Measurements from ENCODE around the gene APRT.

DNA sequence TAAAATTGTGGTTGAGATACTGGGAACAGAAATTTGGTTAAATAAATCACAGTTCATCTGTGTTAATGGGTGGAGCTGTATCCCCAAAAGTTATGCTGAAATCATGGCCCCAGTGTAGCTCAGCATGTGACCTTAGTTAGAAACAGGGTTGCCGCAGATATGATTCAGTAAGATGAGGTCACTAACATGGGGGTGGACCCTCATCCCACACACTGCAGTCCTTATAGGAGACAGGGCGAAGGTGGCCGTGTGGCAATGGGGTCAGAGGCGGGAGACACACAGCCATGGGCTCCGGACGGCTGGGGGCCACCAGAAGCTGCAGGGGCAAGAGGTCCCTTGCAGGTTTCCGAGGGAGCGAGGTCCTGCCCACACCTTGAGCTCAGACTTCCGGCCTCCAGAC, 34.4 kb upstream of the APRT start:
- TF ChIP-seq GATA3 (IDR thresholded peaks at IDR 0.05; ENCODE audit: low read depth, low read length), result no peak
- no peak for TF ChIP-seq GATA2 (IDR thresholded peaks at IDR 0.05; ENCODE audit: low read depth, low read length)

Data from SH-SY5Y (cell line).